Measurements from ENCODE around the gene LRBA. TPM values are rescaled to one million over a fixed set of nuclear protein-coding genes. Genes with fewer than 3 reads are reported as not detected.

Gene LRBA
- polyA plus RNA-seq, 1 of the 3 experiments (the other 2 are of a cell fraction): 11.4 TPM

- no peaks in the 10 kb centered on the region; a peak in 1 of 4 replicates for H3K4me1 ChIP-seq (ENCODE audit: control insufficient read depth in 1 of 2, insufficient read depth in 2 of 2, low read depth in 1 of 2, low read length in 1 of 2)
- POLR2A ChIA-PET: no interaction called here
- CTCF ChIA-PET: interaction anchor here (2.5 kb wide), 1 partner anchor 11 kb away, joined by 13 read pairs; no protein-coding TSS in a partner anchor
- no peaks in the 10 kb centered on the region for H3K9me3 ChIP-seq
- no peak for DNase-seq
- H3K36me3 ChIP-seq (replicated peaks in 1 of 2; ENCODE audit: control insufficient read depth in 1 of 2, insufficient read depth in 2 of 2, low read length in 1 of 2): peaks cover 0 to 2% of the 10 kb centered on the region in 2 experiments
- H3K9me2 ChIP-seq: no peaks in the 10 kb centered on the region
- TF ChIP-seq RFX5 (IDR thresholded peaks at IDR 0.05; ENCODE audit: low read length) (no peak), PBX3 (IDR thresholded peaks at IDR 0.05) (no peak), USF1 (IDR thresholded peaks at IDR 0.05; ENCODE audit: borderline replicate concordance, low read depth) (no peak), MXI1 (IDR thresholded peaks at IDR 0.05; ENCODE audit: low read depth, low read length) (no peak), FOSL2 (IDR thresholded peaks at IDR 0.05; ENCODE audit: borderline replicate concordance, low read depth) (no peak), CHD2 (IDR thresholded peaks at IDR 0.05; ENCODE audit: low read length, partially characterized antibody) (no peak), RAD21 (IDR thresholded peaks at IDR 0.05; ENCODE audit: low read length) (no peak), MEF2A (IDR thresholded peaks at IDR 0.05; ENCODE audit: borderline replicate concordance, low read depth) (no peak)
- TF ChIP-seq, protein P1, sequence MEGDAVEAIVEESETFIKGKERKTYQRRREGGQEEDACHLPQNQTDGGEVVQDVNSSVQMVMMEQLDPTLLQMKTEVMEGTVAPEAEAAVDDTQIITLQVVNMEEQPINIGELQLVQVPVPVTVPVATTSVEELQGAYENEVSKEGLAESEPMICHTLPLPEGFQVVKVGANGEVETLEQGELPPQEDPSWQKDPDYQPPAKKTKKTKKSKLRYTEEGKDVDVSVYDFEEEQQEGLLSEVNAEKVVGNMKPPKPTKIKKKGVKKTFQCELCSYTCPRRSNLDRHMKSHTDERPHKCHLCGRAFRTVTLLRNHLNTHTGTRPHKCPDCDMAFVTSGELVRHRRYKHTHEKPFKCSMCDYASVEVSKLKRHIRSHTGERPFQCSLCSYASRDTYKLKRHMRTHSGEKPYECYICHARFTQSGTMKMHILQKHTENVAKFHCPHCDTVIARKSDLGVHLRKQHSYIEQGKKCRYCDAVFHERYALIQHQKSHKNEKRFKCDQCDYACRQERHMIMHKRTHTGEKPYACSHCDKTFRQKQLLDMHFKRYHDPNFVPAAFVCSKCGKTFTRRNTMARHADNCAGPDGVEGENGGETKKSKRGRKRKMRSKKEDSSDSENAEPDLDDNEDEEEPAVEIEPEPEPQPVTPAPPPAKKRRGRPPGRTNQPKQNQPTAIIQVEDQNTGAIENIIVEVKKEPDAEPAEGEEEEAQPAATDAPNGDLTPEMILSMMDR (IDR thresholded peaks at IDR 0.05): no peak
- H3K9ac ChIP-seq: no peak overlapping the region
- no peak overlapping the region for H3K4me3 ChIP-seq (ENCODE audit: low read depth in 2 of 2, low read length in 1 of 2)
- no peaks in the 10 kb centered on the region for H3K27me3 ChIP-seq (ENCODE audit: insufficient read depth)
- H3K4me2 ChIP-seq: no peak overlapping the region
- no peak overlapping the region for H2AFZ ChIP-seq (ENCODE audit: low read depth)
- WGBS (ENCODE audit: low lambda C conversion rate): 88% methylated on average over 1 of the region's 1 CpG
- H4K20me1 ChIP-seq (ENCODE audit: insufficient read depth): no peaks in the 10 kb centered on the region
- no peaks in the 10 kb centered on the region for H3K79me2 ChIP-seq (ENCODE audit: insufficient read depth)
- H3K27ac ChIP-seq (ENCODE audit: low read depth in 2 of 2, low read length in 1 of 2): no peak overlapping the region
- H3F3A ChIP-seq (replicated peaks; ENCODE audit: insufficient read depth): no peaks in the 10 kb centered on the region
These were observed 159.0 kb downstream of the LRBA start for GRCh38 chr4:150855981-150856510.

DNA sequence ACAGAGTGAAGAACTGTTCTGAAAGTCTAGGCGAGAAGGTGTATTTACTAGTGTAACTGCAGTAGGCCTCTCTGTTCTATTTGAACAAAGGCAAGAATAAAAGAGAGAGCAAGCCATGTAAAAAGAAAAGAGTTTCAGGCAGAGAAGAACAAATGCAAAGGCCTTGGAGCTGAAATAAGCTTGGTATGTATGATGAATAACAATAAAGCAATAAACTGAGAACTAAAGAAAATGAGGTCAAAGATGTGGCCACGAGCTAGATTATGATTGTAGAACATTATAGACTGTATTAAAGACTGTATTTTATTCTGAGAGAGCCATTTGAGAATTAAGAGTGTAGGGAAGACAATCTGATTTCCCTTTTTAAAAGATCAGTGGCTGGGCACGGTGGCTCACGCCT lies 160.5 kb downstream of the LRBA start:
- TF ChIP-seq NFIC (IDR thresholded peaks at IDR 0.05; ENCODE audit: borderline replicate concordance) (no peak), RXRA (IDR thresholded peaks at IDR 0.05; ENCODE audit: borderline replicate concordance, low read depth) (no peak), RAD21 (IDR thresholded peaks at IDR 0.05; ENCODE audit: low read length) (no peak), TCF12 (IDR thresholded peaks at IDR 0.05) (no peak), USF1 (IDR thresholded peaks at IDR 0.05; ENCODE audit: borderline replicate concordance, low read depth) (no peak), ELF1 (IDR thresholded peaks at IDR 0.05) (no peak), RCOR1 (IDR thresholded peaks at IDR 0.05; ENCODE audit: low read length) (no peak), USF2 (IDR thresholded peaks at IDR 0.05; ENCODE audit: borderline replicate concordance, low read depth, low read length) (no peak), POLR2AphosphoS5 (IDR thresholded peaks at IDR 0.05; ENCODE audit: low read depth, low read length) (no peak), JUND (IDR thresholded peaks at IDR 0.05) (no peak), GABPA (IDR thresholded peaks at IDR 0.05; ENCODE audit: low read depth) (no peak), ZBTB33 (IDR thresholded peaks at IDR 0.05; ENCODE audit: borderline replicate concordance, low read depth) (no peak), MAX (IDR thresholded peaks at IDR 0.05; ENCODE audit: low read depth) (no peak), MXI1 (IDR thresholded peaks at IDR 0.05; ENCODE audit: low read depth, low read length) (no peak)
- no peaks in the 10 kb centered on the region for H4K20me1 ChIP-seq (ENCODE audit: insufficient read depth)
- ChIA-PET POLR2A (no interaction called here), CTCF (interaction anchor here (2.5 kb wide), 1 partner anchor 13 kb away, joined by 13 read pairs; no protein-coding TSS in a partner anchor)
- H3K4me1 ChIP-seq (ENCODE audit: control insufficient read depth in 1 of 2, insufficient read depth in 2 of 2, low read depth in 1 of 2, low read length in 1 of 2): no peaks in the 10 kb centered on the region; a peak in 1 of 4 replicates
- H2AFZ ChIP-seq (ENCODE audit: low read depth): no peak overlapping the region
- H3K9me3 ChIP-seq: no peaks in the 10 kb centered on the region
- H3K79me2 ChIP-seq (ENCODE audit: insufficient read depth): no peaks in the 10 kb centered on the region
- no peaks in the 10 kb centered on the region for H3K27me3 ChIP-seq (ENCODE audit: insufficient read depth)
- DNase-seq: no peak
- no peaks in the 10 kb centered on the region for H3K9me2 ChIP-seq
- H3F3A ChIP-seq (replicated peaks; ENCODE audit: insufficient read depth): no peaks in the 10 kb centered on the region
- no peak overlapping the region for H3K9ac ChIP-seq
- H3K36me3 ChIP-seq (replicated peaks in 1 of 2; ENCODE audit: control insufficient read depth in 1 of 2, insufficient read depth in 2 of 2, low read length in 1 of 2): peaks cover 1 to 5% of the 10 kb centered on the region in 2 experiments
- WGBS (ENCODE audit: low lambda C conversion rate): 97% methylated on average over 4 of the region's 4 CpGs
- no peak overlapping the region for H3K4me3 ChIP-seq (ENCODE audit: low read depth in 2 of 2, low read length in 1 of 2)
- H3K27ac ChIP-seq (ENCODE audit: low read depth in 2 of 2, low read length in 1 of 2): no peak overlapping the region
- no peak overlapping the region for H3K4me2 ChIP-seq

Measured in SK-N-SH (cell line).